Measurements from ENCODE around the gene L1CAM. TPM values are rescaled to one million over a fixed set of nuclear protein-coding genes. Genes with fewer than 3 reads are reported as not detected.

L1CAM gene
- total and polyA plus RNA-seq, 7 donors: 2.4 to 30.2 (median 15.5) TPM; not detected in 1

DNA sequence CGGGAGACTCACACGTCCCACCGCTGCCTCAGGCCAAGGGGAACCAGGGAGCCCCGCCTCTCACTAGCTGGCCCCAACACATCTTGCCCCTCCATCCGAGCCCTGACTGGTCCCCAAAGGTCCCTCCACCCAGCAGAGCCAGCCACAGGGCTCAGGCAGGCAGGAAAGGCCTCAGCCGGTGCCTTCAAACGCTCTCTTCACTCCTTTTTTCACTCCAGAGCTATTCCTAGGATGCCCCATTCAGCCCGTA lies 41.6 kb upstream of the L1CAM start:
- Histone ChIP-seq H3K9me3 (no peaks in the 10 kb centered on the region), H3K27ac (peak overlapping the region; percentile 90 to 96 (median 95)), H3K4me3 (peak overlapping the region; percentile 42 to 63 (median 60)), H3K36me3 (peaks cover 0 to 25% (median 6%) of the 10 kb centered on the region in 4 donors), H3K27me3 (no peaks in the 10 kb centered on the region), H3K4me1 (peaks cover 0 to 33% (median 24%) of the 10 kb centered on the region in 4 donors)
- no peak for TF ChIP-seq EP300 (IDR thresholded peaks at IDR 0.05)
- TF ChIP-seq POLR2AphosphoS5 (IDR thresholded peaks at IDR 0.05): no peak
- no peak for TF ChIP-seq CTCF (IDR thresholded peaks at IDR 0.05)
- TF ChIP-seq POLR2A (IDR thresholded peaks at IDR 0.05): no peak
- DNase-seq: no peak
- 0 to 1% methylated on average over 8 of the region's 8 CpGs for WGBS, 2 donors
- intact Hi-C loops (cut with DNase I): loop anchor here (5.0 kb wide), 1 partner anchor 135 kb away; the partner anchor contains the start of genes IDH3G and SSR4

DNA sequence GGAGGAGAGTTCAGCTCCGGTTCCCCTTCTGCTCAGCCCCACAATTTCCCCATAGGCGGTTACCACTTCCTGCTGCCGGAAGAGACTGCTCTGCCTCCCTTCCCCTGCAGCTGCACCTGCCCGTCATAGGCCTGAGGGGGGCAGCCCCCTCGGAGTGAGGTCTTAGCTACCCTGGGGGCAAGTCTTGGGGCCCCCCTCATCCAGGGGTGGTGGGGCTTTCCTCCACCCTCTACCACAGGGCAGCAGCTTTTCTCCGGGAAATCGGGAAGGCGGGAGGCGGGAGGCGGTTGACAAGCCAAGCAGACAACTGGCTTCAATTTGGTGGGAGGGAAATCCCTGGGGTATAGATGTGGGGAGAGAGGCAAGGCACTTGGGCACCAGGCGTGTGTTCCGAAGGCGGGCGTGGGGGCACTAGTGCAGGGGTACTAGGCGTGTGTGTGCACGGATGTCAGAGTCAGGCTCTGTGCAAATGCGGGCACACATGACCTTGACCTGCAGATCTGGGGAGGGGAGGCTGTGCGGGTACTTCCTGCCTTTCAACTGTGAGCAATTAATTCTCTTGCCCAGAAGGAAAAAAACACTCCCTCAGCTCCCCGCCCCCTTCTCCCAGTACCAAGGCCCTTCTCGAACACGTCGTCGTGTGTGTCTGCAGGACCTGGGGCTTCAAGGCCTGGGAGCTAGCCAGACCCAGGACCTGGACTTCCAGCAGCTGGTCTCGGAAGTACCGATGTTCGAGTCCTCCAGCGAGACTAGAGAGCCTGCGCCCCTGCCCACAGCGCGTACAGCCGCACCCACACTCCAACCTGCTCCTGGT lies 41.1 kb upstream of the L1CAM start:
- intact Hi-C loops (cut with DNase I): loop anchor here (5.0 kb wide), 1 partner anchor 135 kb away; the partner anchor contains the start of genes IDH3G and SSR4
- WGBS, 2 donors: 1 to 4% methylated on average over 31 of the region's 31 CpGs
- Histone ChIP-seq H3K27me3 (no peaks in the 10 kb centered on the region), H3K36me3 (peaks cover 0 to 22% (median 6%) of the 10 kb centered on the region in 4 donors), H3K4me1 (peaks cover 0 to 38% (median 26%) of the 10 kb centered on the region in 4 donors), H3K27ac (peak overlapping the region; percentile 90 to 96 (median 95)), H3K4me3 (peak overlapping the region; percentile 42 to 63 (median 60)), H3K9me3 (no peaks in the 10 kb centered on the region)
- no peak for TF ChIP-seq POLR2A (IDR thresholded peaks at IDR 0.05)
- TF ChIP-seq POLR2AphosphoS5 (IDR thresholded peaks at IDR 0.05): peak in 1 of 4 donors; percentile 13
- peak; percentile 80 for DNase-seq

DNA sequence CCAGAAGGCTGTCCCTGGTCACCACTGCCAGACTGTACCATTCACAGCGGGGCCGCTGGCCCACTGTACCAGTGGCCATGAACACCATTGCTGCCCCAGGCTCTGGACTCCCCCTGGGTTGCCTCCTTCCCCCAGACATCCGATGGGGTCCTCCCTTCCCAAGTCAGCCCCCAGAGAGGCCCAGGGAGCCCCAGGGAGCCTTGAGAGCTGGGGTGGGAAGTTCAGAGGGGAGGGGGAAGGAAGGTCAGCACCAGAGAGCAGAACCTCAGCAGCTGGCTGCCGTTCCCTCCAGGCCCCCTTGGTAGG lies 40.5 kb upstream of the L1CAM start:
- Histone ChIP-seq H3K4me3 (peak overlapping the region in 2 of 4 donors; percentile 61 to 63), H3K4me1 (peaks cover 0 to 44% (median 31%) of the 10 kb centered on the region in 4 donors), H3K9me3 (no peaks in the 10 kb centered on the region), H3K36me3 (peaks cover 0 to 16% (median 5%) of the 10 kb centered on the region in 4 donors), H3K27ac (peak overlapping the region; percentile 90 to 96 (median 95)), H3K27me3 (no peaks in the 10 kb centered on the region)
- no peak for TF ChIP-seq POLR2AphosphoS5 (IDR thresholded peaks at IDR 0.05)
- no peak for TF ChIP-seq CTCF (IDR thresholded peaks at IDR 0.05)
- no peak for TF ChIP-seq POLR2A (IDR thresholded peaks at IDR 0.05)
- no peak for TF ChIP-seq EP300 (IDR thresholded peaks at IDR 0.05)
- no peak for DNase-seq
- intact Hi-C loops (cut with DNase I): loop anchor here (5.0 kb wide), 1 partner anchor 134 kb away; the partner anchor contains the start of genes IDH3G and SSR4
- 9 to 18% methylated on average over 4 of the region's 4 CpGs for WGBS, 2 donors

DNA sequence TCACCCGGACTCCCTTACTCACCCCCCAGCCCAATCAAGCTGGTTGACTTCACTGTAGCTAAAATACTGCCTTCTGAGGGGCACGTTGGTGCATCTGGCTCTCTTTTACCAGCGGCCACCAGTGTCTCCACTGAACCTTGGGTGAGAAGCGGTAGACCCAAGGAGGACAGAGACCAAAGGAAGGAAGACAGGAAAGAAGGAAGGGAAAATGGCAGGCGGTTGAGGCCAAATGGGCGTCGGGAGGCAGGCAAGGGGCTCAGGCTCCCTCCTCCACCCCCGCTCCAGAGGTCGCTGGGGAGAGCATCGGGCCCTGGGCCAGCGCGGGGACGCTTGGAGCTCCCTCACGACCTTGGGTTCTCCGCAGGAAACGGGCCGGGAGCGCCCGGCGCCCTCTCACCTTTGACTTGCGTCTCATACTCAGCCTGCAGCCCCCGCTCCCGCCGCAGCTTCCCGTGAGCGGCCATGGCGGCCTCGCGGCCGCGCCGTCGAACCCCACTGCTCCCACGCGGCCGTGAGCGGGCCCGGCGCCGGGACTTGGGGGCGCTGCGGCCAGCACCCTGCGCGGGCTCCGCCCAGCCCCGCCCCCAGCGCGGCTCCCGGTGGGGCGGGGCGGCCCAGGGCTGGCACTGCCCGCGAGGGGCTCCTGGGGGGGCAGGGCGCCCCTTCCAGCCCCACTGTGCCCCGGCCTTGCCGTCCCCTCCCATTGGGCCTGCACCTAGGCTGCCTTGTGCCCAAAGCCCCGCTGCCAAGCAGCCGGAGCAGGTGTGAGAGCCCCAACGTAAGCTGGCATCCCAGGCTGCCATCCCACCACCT lies 40.0 kb upstream of the L1CAM start, which contains the start of gene ARHGAP4:
Gene ARHGAP4, minus strand, starts transcription at position 526 of the 813 bp plus-strand sequence. Its CDS starts 62 bp downstream, at position 464.
- TF ChIP-seq EP300 (IDR thresholded peaks at IDR 0.05) (no peak), POLR2AphosphoS5 (IDR thresholded peaks at IDR 0.05) (no peak), CTCF (IDR thresholded peaks at IDR 0.05) (no peak), POLR2A (IDR thresholded peaks at IDR 0.05) (no peak)
- intact Hi-C loops (cut with DNase I): loop anchor here (5.0 kb wide), 1 partner anchor 134 kb away; the partner anchor contains the start of genes IDH3G and SSR4
- no peak for DNase-seq
- Histone ChIP-seq H3K4me3 (peak within 1 kb of the TSS in 3 of 4 donors; percentile 60 to 63 (median 61)), H3K36me3 (peaks cover 0 to 12% (median 3%) of the 10 kb centered on the region in 4 donors), H3K27ac (peak within 1 kb of the TSS; percentile 90 to 96 (median 95)), H3K27me3 (no peaks in the 10 kb centered on the region), H3K4me1 (peaks cover 0 to 49% (median 36%) of the 10 kb centered on the region in 4 donors), H3K9me3 (no peaks in the 10 kb centered on the region)
- WGBS, 2 donors: 11 to 25% methylated on average over 59 of the region's 59 CpGs
